ENCODE data around the gene ZNF648. TPM values are rescaled to one million over a fixed set of nuclear protein-coding genes. Genes with fewer than 3 reads are reported as not detected.

Gene ZNF648
- total RNA-seq, 2 donors from 2014 or later = 0.34 TPM; not detected in 1

- no peak overlapping the region for H3K4me3 ChIP-seq
- H3K9me3 ChIP-seq = no peaks in the 10 kb centered on the region
- H3K36me3 ChIP-seq = no peaks in the 10 kb centered on the region
- intact Hi-C loops (cut with DNase I) = no loop called here
- WGBS = 86% methylated on average over 2 of the region's 2 CpGs
- DNase-seq (ENCODE audit: low spot score) = no peak
- no peak overlapping the region for H3K27ac ChIP-seq
- TF ChIP-seq, protein P1, sequence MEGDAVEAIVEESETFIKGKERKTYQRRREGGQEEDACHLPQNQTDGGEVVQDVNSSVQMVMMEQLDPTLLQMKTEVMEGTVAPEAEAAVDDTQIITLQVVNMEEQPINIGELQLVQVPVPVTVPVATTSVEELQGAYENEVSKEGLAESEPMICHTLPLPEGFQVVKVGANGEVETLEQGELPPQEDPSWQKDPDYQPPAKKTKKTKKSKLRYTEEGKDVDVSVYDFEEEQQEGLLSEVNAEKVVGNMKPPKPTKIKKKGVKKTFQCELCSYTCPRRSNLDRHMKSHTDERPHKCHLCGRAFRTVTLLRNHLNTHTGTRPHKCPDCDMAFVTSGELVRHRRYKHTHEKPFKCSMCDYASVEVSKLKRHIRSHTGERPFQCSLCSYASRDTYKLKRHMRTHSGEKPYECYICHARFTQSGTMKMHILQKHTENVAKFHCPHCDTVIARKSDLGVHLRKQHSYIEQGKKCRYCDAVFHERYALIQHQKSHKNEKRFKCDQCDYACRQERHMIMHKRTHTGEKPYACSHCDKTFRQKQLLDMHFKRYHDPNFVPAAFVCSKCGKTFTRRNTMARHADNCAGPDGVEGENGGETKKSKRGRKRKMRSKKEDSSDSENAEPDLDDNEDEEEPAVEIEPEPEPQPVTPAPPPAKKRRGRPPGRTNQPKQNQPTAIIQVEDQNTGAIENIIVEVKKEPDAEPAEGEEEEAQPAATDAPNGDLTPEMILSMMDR (IDR thresholded peaks at IDR 0.05) = no peak
- TF ChIP-seq POLR2AphosphoS5 (IDR thresholded peaks at IDR 0.05) (no peak), POLR2A (IDR thresholded peaks at IDR 0.05) (no peak)
- H3K27me3 ChIP-seq (replicated peaks; ENCODE audit: insufficient read depth) = no peaks in the 10 kb centered on the region
- H3K4me1 ChIP-seq (replicated peaks) = no peaks in the 10 kb centered on the region
Observed at GRCh38 chr1:182038220-182038619, 23.3 kb downstream of the ZNF648 start.

GRCh38 chr1:182035097-182035770, 26.3 kb downstream of the ZNF648 start:
- Histone ChIP-seq H3K9me3 (no peaks in the 10 kb centered on the region), H3K27me3 (replicated peaks; ENCODE audit: insufficient read depth) (no peaks in the 10 kb centered on the region), H3K36me3 (no peaks in the 10 kb centered on the region), H3K4me1 (replicated peaks) (no peaks in the 10 kb centered on the region), H3K27ac (no peak overlapping the region), H3K4me3 (no peak overlapping the region)
- 76% methylated on average over 7 of the region's 7 CpGs for WGBS
- no peak for DNase-seq (ENCODE audit: low spot score)
- TF ChIP-seq POLR2A (IDR thresholded peaks at IDR 0.05) = no peak
- TF ChIP-seq POLR2AphosphoS5 (IDR thresholded peaks at IDR 0.05) = no peak
- TF ChIP-seq, protein P1 (IDR thresholded peaks at IDR 0.05) = no peak
- intact Hi-C loops (cut with DNase I) = no loop called here

DNA sequence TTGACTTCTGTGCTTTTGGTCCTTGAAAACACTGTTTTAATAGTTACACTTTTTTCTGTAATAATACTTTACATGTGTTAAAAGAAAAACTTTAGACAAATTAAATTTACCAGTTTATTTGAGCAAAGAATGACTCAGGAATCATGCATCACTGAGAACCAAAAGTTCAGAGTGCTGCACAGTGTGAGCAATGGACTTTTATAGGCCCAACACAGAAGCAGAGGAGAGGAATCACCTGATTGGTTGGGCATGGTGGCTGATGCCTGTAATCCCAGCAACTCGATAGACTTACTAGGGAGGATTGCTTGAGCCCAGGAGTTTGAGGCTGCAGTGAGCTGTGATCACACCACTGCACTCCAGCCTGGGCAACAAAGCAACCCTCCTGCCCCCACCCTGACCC, 29.3 kb downstream of the ZNF648 start:
- H3K36me3 ChIP-seq = no peaks in the 10 kb centered on the region
- 6% methylated on average over 1 of the region's 1 CpG for WGBS
- H3K4me1 ChIP-seq (replicated peaks) = no peaks in the 10 kb centered on the region
- H3K4me3 ChIP-seq = no peak overlapping the region
- no peaks in the 10 kb centered on the region for H3K27me3 ChIP-seq (replicated peaks; ENCODE audit: insufficient read depth)
- DNase-seq (ENCODE audit: low spot score) = no peak
- intact Hi-C loops (cut with DNase I) = no loop called here
- no peak for TF ChIP-seq POLR2AphosphoS5 (IDR thresholded peaks at IDR 0.05)
- TF ChIP-seq, protein P1 (IDR thresholded peaks at IDR 0.05) = no peak
- no peak for TF ChIP-seq POLR2A (IDR thresholded peaks at IDR 0.05)
- no peak overlapping the region for H3K27ac ChIP-seq
- H3K9me3 ChIP-seq = no peaks in the 10 kb centered on the region

GRCh38 chr1:182029379-182030331, 31.9 kb downstream of the ZNF648 start:
- intact Hi-C loops (cut with DNase I) = loop anchor here (10.0 kb wide), 1 partner anchor 995 kb away; the partner anchor contains the start of gene MR1
- Histone ChIP-seq H3K27me3 (replicated peaks; ENCODE audit: insufficient read depth) (no peaks in the 10 kb centered on the region), H3K4me1 (replicated peaks) (no peaks in the 10 kb centered on the region), H3K9me3 (no peaks in the 10 kb centered on the region), H3K36me3 (no peaks in the 10 kb centered on the region), H3K4me3 (peak overlapping the region; percentile 55 to 63), H3K27ac (peak overlapping the region; percentile 93 to 94)
- TF ChIP-seq, protein P1 (IDR thresholded peaks at IDR 0.05) = peak in 3 of 4 experiments; percentile 55 to 70 (median 64)
- TF ChIP-seq POLR2AphosphoS5 (IDR thresholded peaks at IDR 0.05) (peak; percentile 90), POLR2A (IDR thresholded peaks at IDR 0.05) (peak; percentile 78)
- DNase-seq (ENCODE audit: low spot score) = peak; percentile 99
- under 1% methylated on average over 52 of the region's 68 CpGs for WGBS

All from prostate gland (tissue), 2 donors.